ENCODE measurements around the gene ORAI3.

The ORAI3 gene

GRCh38 chr16:30985401-30986128 lies 36.7 kb downstream of the ORAI3 start:
- DNase-seq (ENCODE audit: low read depth), result no peak
- no peak for TF ChIP-seq CTCF (IDR thresholded peaks at IDR 0.05; ENCODE audit: low read depth, low read length, missing control alignments)
- no peak overlapping the region for H3K4me3 ChIP-seq (ENCODE audit: low read depth, low read length)

DNA sequence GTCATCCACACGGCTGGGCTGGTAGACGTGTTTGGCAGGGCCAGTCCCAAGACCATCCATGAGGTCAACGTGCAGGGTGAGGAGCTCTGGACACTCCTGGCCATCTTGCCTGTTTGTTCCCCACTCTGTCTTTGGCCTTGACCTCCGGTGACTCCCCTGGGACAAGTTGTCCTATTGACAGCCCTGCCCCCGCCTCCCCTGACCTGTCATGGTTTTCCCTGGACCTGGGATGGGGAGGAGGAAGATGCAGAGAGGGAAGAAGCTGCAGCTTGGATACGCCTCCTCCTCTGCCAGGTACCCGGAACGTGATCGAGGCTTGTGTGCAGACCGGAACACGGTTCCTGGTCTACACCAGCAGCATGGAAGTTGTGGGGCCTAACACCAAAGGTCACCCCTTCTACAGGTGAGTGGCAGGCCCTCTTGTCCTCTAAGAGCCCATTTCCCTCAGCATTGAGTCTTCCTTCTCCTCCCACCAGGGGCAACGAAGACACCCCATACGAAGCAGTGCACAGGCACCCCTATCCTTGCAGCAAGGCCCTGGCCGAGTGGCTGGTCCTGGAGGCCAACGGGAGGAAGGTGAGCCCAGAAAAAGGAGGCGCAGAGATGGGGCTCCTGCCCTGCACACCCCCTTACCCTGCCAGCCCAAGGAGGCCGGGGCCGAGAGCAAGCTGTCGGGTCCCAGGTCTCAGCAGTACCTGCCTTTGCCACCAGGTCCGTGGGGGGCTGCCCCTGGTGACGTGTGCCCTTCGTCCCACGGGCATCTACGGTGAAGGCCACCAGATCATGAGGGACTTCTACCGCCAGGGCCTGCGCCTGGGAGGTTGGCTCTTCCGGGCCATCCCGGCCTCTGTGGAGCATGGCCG lies 37.5 kb downstream of the ORAI3 start:
- DNase-seq (ENCODE audit: low read depth), result no peak
- no peak overlapping the region for H3K4me3 ChIP-seq (ENCODE audit: low read depth, low read length)
- no peak for TF ChIP-seq CTCF (IDR thresholded peaks at IDR 0.05; ENCODE audit: low read depth, low read length, missing control alignments)

DNA sequence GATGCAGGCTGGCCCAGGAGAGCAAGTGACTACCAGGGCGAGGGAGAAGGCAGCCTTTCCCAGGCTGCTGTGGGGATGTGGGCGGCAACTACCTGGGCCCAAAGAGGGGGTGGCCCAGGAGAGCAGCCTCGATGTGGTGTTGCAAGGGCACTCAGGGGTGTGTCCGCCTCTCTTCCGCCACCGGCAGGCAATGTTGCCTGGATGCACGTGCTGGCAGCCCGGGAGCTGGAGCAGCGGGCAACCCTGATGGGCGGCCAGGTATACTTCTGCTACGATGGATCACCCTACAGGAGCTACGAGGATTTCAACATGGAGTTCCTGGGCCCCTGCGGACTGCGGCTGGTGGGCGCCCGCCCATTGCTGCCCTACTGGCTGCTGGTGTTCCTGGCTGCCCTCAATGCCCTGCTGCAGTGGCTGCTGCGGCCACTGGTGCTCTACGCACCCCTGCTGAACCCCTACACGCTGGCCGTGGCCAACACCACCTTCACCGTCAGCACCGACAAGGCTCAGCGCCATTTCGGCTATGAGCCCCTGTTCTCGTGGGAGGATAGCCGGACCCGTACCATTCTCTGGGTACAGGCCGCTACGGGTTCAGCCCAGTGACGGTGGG lies 38.8 kb downstream of the ORAI3 start:
- TF ChIP-seq CTCF (IDR thresholded peaks at IDR 0.05; ENCODE audit: low read depth, low read length, missing control alignments), result no peak
- no peak overlapping the region for H3K4me3 ChIP-seq (ENCODE audit: low read depth, low read length)
- no peak for DNase-seq (ENCODE audit: low read depth)

GRCh38 chr16:30989469-30990047 lies 40.7 kb downstream of the ORAI3 start:
- DNase-seq (ENCODE audit: low read depth), result no peak
- TF ChIP-seq CTCF (IDR thresholded peaks at IDR 0.05; ENCODE audit: low read depth, low read length, missing control alignments), result no peak

DNA sequence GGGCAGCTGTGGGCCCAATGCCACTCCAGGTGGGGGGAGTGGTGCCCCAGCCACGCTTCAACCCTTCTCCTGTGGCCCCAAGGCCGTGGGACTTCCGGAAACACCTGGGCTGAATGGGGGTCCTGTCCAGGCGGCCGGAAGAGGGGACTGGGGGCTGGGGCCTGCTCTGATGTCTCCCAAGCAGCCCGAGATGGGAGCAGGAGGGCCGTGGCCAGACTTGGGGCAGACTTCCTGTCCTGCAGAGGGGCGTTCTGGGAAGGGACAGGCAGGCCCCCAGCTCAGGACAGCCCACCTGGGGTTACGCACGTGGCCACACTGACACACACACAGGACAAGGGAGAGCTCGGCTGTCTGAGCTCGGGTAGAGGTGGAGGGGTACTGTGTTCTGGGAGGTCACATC lies 41.2 kb downstream of the ORAI3 start:
- TF ChIP-seq CTCF (IDR thresholded peaks at IDR 0.05; ENCODE audit: low read depth, low read length, missing control alignments), result no peak
- no peak overlapping the region for H3K4me3 ChIP-seq (ENCODE audit: low read depth, low read length)
- no peak for DNase-seq (ENCODE audit: low read depth)

More at GRCh38 chr16:30989469-30990047, 40.7 kb downstream of the ORAI3 start:
- no peak overlapping the region for H3K4me3 ChIP-seq (ENCODE audit: low read depth, low read length)

DNA sequence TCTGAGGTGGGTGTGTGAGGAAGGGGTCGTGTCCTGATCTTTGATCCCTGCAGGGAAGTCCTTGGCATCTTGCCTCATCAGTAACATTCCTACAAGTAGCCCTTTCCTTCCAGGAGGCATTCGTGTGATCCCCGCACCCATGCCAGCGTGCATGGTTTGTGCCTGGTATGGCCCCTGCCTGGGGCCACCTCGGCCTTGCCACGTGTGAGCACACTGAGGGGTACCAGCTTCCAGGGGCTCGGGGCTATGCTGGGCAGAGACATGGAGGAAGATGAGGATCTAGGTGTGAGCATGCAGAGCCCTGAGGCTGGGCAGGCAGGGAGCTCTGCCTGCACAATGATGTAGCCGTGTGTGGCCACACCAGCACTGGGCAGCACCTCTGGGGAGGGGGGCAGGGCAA lies 42.2 kb downstream of the ORAI3 start:
- no peak for DNase-seq (ENCODE audit: low read depth)
- TF ChIP-seq CTCF (IDR thresholded peaks at IDR 0.05; ENCODE audit: low read depth, low read length, missing control alignments), result no peak
- no peak overlapping the region for H3K4me3 ChIP-seq (ENCODE audit: low read depth, low read length)

All from GM12864 (cell line).